ENCODE data around the gene EEF1A2.

EEF1A2 gene

DNA sequence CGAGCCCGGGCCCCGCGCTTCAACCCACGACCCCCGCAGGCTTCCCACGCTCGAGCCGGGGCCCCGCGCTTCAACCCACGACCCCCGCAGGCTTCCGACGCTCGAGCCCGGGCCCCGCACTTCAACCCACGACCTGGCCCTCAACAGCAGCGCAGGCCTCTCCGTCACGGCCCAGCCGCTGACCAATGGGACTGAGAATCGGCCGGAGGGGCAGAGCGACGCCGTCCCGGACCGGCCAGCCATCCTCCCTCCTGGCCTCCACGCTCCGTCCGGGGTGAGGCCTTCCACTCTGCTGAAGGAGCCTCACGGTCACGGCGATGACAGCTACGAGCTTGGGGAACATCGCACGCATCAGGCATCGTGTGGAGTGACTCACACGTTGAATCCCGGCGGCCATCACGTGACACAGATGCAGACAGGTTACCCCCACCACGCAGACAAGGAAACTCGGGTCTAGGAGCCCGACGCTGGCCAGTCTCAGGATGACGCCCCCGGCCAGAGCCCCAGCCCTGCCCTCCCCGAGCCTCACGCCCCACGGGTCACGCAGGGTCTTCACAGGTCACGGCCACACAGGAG, 32.5 kb downstream of the EEF1A2 start:
- no peak overlapping the region for H3K4me3 ChIP-seq
- no peaks in the 10 kb centered on the region for H3K27me3 ChIP-seq (ENCODE audit: low read depth)
- H3K9me3 ChIP-seq, result no peaks in the 10 kb centered on the region
- no peaks in the 10 kb centered on the region for H3K36me3 ChIP-seq (replicated peaks)
- no peaks in the 10 kb centered on the region; the same call in 1 of the 2 replicates for H3K4me1 ChIP-seq
- in situ Hi-C loops (cut with MboI; ENCODE audit: low sequenced_read_pairs), result no loop called here
- DNase-seq (ENCODE audit: low spot score in 2 of 2), result no peak

- Histone ChIP-seq H3K9me3 (no peaks in the 10 kb centered on the region), H3K4me3 (no peak overlapping the region), H3K4me1 (no peaks in the 10 kb centered on the region; the same call in 1 of the 2 replicates), H3K27me3 (ENCODE audit: low read depth) (no peaks in the 10 kb centered on the region), H3K36me3 (replicated peaks) (no peaks in the 10 kb centered on the region)
- in situ Hi-C loops (cut with MboI; ENCODE audit: low sequenced_read_pairs), result no loop called here
- no peak for DNase-seq (ENCODE audit: low spot score in 2 of 2)
Observed at GRCh38 chr20:63465380-63466249, 33.3 kb downstream of the EEF1A2 start.

GRCh38 chr20:63464289-63464635, 34.6 kb downstream of the EEF1A2 start:
- in situ Hi-C loops (cut with MboI; ENCODE audit: low sequenced_read_pairs), result no loop called here
- Histone ChIP-seq H3K27me3 (ENCODE audit: low read depth) (no peaks in the 10 kb centered on the region), H3K36me3 (replicated peaks) (no peaks in the 10 kb centered on the region), H3K9me3 (no peaks in the 10 kb centered on the region), H3K4me3 (no peak overlapping the region), H3K4me1 (no peaks in the 10 kb centered on the region)
- no peak for DNase-seq (ENCODE audit: low spot score in 2 of 2)

DNA sequence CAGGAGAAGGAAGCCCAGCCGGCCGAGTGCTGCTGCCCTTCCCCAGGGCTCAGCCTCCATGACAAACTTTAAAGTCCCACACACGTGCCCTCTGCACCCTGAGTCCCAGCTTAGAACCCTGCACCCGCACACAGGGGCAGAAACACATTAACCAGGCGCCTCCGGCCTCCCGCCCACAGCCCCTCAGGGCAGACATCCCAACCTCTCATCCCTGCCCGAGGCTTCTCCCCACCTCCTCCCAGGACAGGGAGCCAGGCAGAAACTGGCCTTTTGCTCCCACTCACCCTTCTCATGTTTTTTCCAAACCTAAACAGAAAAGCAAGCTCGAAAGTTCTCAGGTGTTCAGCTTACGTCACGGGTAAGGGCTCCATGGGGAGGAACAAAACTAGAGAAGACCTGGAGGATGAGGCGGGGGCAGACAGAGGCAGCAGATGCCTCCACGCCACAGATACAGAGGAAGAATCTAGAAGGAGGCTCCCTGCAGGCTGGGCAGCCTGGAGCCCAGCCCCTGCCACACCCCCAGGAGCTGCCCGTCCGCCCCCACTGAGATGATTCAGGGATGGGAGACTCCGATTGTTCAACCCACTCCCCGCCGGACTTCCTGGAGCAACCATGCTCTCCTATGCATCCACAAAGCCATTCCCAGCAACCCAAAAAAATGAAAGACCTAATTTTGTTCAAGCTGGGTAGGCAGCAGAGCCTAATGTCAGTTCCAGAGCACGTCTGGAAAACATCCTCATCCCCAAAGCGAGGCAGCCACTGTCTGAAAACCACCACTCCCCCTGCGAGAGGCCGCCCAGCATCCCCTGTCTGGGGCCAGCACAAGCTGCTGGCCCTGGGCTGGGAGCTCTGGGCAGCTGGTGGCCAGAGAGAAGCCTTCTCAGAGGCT, 35.2 kb downstream of the EEF1A2 start:
- Histone ChIP-seq H3K4me1 (no peaks in the 10 kb centered on the region), H3K36me3 (replicated peaks) (no peaks in the 10 kb centered on the region), H3K4me3 (no peak overlapping the region), H3K27me3 (ENCODE audit: low read depth) (no peaks in the 10 kb centered on the region), H3K9me3 (no peaks in the 10 kb centered on the region)
- in situ Hi-C loops (cut with MboI; ENCODE audit: low sequenced_read_pairs), result no loop called here
- DNase-seq (ENCODE audit: low spot score in 2 of 2), result no peak

- H3K27me3 ChIP-seq (ENCODE audit: low read depth), result no peaks in the 10 kb centered on the region
- no peak overlapping the region for H3K4me3 ChIP-seq
- no peaks in the 10 kb centered on the region for H3K9me3 ChIP-seq
- no peaks in the 10 kb centered on the region for H3K4me1 ChIP-seq
- no peaks in the 10 kb centered on the region for H3K36me3 ChIP-seq (replicated peaks)
- no peak for DNase-seq (ENCODE audit: low spot score in 2 of 2)
- in situ Hi-C loops (cut with MboI; ENCODE audit: low sequenced_read_pairs), result no loop called here
Observed at GRCh38 chr20:63462244-63462643, 36.6 kb downstream of the EEF1A2 start.

DNA sequence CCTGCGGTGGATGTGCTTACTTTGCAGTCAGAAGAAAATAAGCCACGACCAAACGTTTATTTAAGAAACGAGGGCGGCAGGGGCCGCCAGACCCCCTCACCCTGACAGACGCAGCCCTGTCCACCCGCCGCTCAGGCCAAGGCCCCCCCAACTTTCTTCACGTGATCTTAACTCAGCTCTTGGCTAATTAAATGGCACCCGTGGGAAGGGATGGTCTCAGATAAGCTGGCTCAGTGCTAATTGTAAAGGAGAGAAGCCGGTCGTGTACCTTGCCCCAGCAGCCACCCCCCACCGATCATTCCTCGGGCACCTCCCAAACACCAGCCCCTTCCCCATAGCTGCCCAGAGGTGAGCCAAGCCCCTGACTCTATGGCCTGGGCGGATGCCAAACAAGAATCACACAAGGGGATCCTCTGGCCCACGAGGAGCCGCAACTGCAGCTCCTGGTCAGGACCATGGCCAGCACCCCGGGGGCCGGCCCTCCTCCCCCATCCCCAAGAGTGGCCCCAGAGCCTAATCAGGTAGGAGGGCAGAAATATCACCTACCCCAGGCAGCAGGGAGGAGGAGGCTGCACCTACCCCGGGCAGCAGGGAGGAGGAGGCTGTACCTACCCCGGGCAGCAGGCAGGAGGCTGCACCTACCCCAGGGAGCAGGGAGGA, 37.6 kb downstream of the EEF1A2 start:
- Histone ChIP-seq H3K27me3 (ENCODE audit: low read depth) (no peaks in the 10 kb centered on the region), H3K4me1 (no peaks in the 10 kb centered on the region), H3K4me3 (no peak overlapping the region), H3K9me3 (no peaks in the 10 kb centered on the region), H3K36me3 (replicated peaks) (no peaks in the 10 kb centered on the region)
- peak in 1 of 2 experiments; percentile 64 for DNase-seq (ENCODE audit: low spot score in 2 of 2)
- in situ Hi-C loops (cut with MboI; ENCODE audit: low sequenced_read_pairs), result no loop called here

DNA sequence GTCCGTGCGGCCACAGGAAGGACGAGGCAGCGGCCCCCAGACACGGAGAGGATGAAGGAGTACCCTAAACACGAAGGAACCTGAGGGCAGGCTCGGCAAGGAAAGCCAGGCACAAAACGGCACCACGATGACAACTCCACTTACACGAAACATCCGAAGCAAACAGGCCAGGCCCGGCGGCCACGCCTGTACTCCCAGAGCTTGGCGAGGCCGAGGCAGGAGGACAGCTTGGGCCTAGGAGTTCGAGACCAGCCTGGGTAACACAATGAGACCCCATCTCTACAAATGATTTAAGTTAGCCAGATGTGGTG, 39.9 kb downstream of the EEF1A2 start:
- in situ Hi-C loops (cut with MboI; ENCODE audit: low sequenced_read_pairs), result no loop called here
- Histone ChIP-seq H3K36me3 (replicated peaks) (no peaks in the 10 kb centered on the region), H3K4me3 (no peak overlapping the region), H3K4me1 (peaks cover 3% of the 10 kb centered on the region; the same call in 1 of the 2 replicates), H3K27me3 (ENCODE audit: low read depth) (no peaks in the 10 kb centered on the region), H3K9me3 (no peaks in the 10 kb centered on the region)
- no peak for DNase-seq (ENCODE audit: low spot score in 2 of 2)

- in situ Hi-C loops (cut with MboI; ENCODE audit: low sequenced_read_pairs), result no loop called here
- DNase-seq (ENCODE audit: low spot score in 2 of 2), result no peak
- H3K4me3 ChIP-seq, result no peak overlapping the region
- peaks cover 3% of the 10 kb centered on the region; the same call in 1 of the 2 replicates for H3K4me1 ChIP-seq
- no peaks in the 10 kb centered on the region for H3K27me3 ChIP-seq (ENCODE audit: low read depth)
- no peaks in the 10 kb centered on the region for H3K9me3 ChIP-seq
- H3K36me3 ChIP-seq (replicated peaks), result no peaks in the 10 kb centered on the region
Observed at GRCh38 chr20:63458170-63459069, 40.5 kb downstream of the EEF1A2 start.

- peaks cover 3% of the 10 kb centered on the region; the same call in 1 of the 2 replicates for H3K4me1 ChIP-seq
- H3K9me3 ChIP-seq, result no peaks in the 10 kb centered on the region
- no peaks in the 10 kb centered on the region for H3K36me3 ChIP-seq (replicated peaks)
- H3K27me3 ChIP-seq (ENCODE audit: low read depth), result no peaks in the 10 kb centered on the region
- in situ Hi-C loops (cut with MboI; ENCODE audit: low sequenced_read_pairs), result no loop called here
- H3K4me3 ChIP-seq, result no peak overlapping the region
- no peak for DNase-seq (ENCODE audit: low spot score in 2 of 2)
Observed at GRCh38 chr20:63457737-63458136, 41.1 kb downstream of the EEF1A2 start.

- in situ Hi-C loops (cut with MboI; ENCODE audit: low sequenced_read_pairs), result no loop called here
- no peaks in the 10 kb centered on the region for H3K36me3 ChIP-seq (replicated peaks)
- H3K27me3 ChIP-seq (ENCODE audit: low read depth), result no peaks in the 10 kb centered on the region
- no peak for DNase-seq (ENCODE audit: low spot score in 2 of 2)
- H3K4me1 ChIP-seq, result peaks cover 3% of the 10 kb centered on the region; the same call in 1 of the 2 replicates
- no peaks in the 10 kb centered on the region for H3K9me3 ChIP-seq
- no peak overlapping the region for H3K4me3 ChIP-seq
Observed at GRCh38 chr20:63456429-63457284, 42.2 kb downstream of the EEF1A2 start.

DNA sequence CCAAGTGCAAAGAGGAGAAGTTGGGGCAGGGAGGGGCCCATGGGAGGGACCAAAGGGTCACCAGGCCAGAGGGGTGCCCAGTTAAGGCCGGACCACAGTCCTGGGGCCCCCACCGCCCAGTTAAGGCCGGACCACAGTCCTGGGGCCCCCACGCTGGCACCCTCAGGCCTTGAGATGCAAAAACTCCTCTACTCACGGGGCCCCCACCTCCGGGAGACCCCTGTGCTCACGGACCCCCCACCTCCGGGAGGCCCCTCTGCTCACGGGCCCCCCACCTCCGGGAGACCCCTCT, 43.4 kb downstream of the EEF1A2 start:
- Histone ChIP-seq H3K27me3 (ENCODE audit: low read depth) (no peaks in the 10 kb centered on the region), H3K4me3 (no peak overlapping the region), H3K4me1 (peaks cover 3% of the 10 kb centered on the region; the same call in 1 of the 2 replicates), H3K9me3 (no peaks in the 10 kb centered on the region), H3K36me3 (replicated peaks) (no peaks in the 10 kb centered on the region)
- DNase-seq (ENCODE audit: low spot score in 2 of 2), result no peak
- in situ Hi-C loops (cut with MboI; ENCODE audit: low sequenced_read_pairs), result no loop called here

Data from HAP-1 (cell line).